Ovary (tissue), 9 donors: ENCODE data around the gene EMC6. TPM values are rescaled to one million over a fixed set of nuclear protein-coding genes. Genes with fewer than 3 reads are reported as not detected.
A peak's percentile ranks its signal among the peaks of the same experiment; 100 is the strongest.

ENCODE experiments used
- DNase-seq, 5 donors: peaks; one replicate each; pipeline ENCODE4 v3.0.0-alpha.2; 2019 to 2020
- H3K27ac ChIP-seq, 2 donors: fragments of 200-600 bp; one replicate each; pipeline versions ENCODE4 v1.5.1 to v1.8.0; 2019 to 2022
- H3K27me3 ChIP-seq: fragments of 200-600 bp; one replicate; pipeline ENCODE4 v1.8.0; 2022
- H3K36me3 ChIP-seq: fragments of 200-600 bp; sonication (generic); one replicate; pipeline ENCODE4 v1.5.1; 2019
- H3K4me1 ChIP-seq: one replicate; pipeline ENCODE4 v1.8.1; 2013; ENCODE audit warnings: mild to moderate bottlenecking, moderate library complexity; ENCODE audit not compliant: insufficient read depth
- H3K4me3 ChIP-seq: fragments of 200-600 bp; sonication (generic); one replicate; pipeline ENCODE4 v1.5.1; 2017
- H3K9me3 ChIP-seq, 2 donors: fragments of 200-600 bp in 1 of 2; sonication (generic) in 1 of 2; one replicate each; pipeline versions ENCODE4 v1.5.1 to v1.8.1; 2013 to 2019; ENCODE audit warnings: mild to moderate bottlenecking in 1 of 2, moderate library complexity in 1 of 2
- EP300 ChIP-seq: sonication (generic); formaldehyde crosslinking; IDR thresholded peaks from one replicate; pipeline ENCODE4 v1.6.1; 2017; ENCODE audit warnings: antibody characterized with exemption
- POLR2A ChIP-seq: fragments of 450-650 bp; IDR thresholded peaks from one replicate; pipeline ENCODE4 v1.6.1; 2017; ENCODE audit warnings: antibody characterized with exemption, mild to moderate bottlenecking, moderate library complexity
- whole genome bisulfite sequencing, 3 donors: extraction: QIAGEN DNeasy Blood & Tissue Kit in 1 of 3; methylation state at CpG; one replicate each; pipeline versions ENCODE4 v1.1.5 to v1.1.7; 2013 to 2017; 5-methylcytosine and 5-hydroxymethylcytosine counted together
- intact Hi-C, 4 donors: fragments of 100-400 bp; cut with DNase I; formaldehyde crosslinking; loops; one replicate each; pipeline versions ENCODE4 v1.11.0 to v1.15.1; 2022 to 2023
- polyA plus RNA-seq, 2 donors: library from polyadenylated mRNA; stranded (reverse); fragments of 200-250 nt in 1 of 2; fragments of 350-450 nt in 1 of 2; fragmentation: Illumina TruSeq in 1 of 2; extraction: RNeasy Lipid Tissue Mini Kit (QIAGEN cat#74804) in 1 of 2; gene quantifications; one replicate each; pipeline ENCODE4 v1.2.3, GENCODE V29; 2013 to 2014
- total RNA-seq, 7 donors: library from RNA; depleted of rRNA in 2 of 7; stranded (reverse); fragments of >200 nt in 2 of 7; fragmentation: NEBNext Ultra II Directional in 3 of 7; extraction: Animal tissue kit (Norgen Biotek cat#: 25700) in 3 of 7; gene quantifications; one replicate each; pipeline versions ENCODE4 v1.1.0 to v1.2.4, GENCODE V29; 2016 to 2023
- TF ChIP-seq, protein P1 (sequence below), 3 donors: fragments of 450-650 bp in 2 of 3; fragments of 200-600 bp in 1 of 3; IDR thresholded peaks; one replicate each; pipeline versions ENCODE4 v1.5.1 to v1.8.0; 2016 to 2022; ENCODE audit warnings: antibody characterized with exemption in 3 of 3, mild to moderate bottlenecking in 1 of 3
- donor health status: DM: no; HTN: no; CAD: no; lungs with moderate emphysema.
- donor health status: DM: no; HTN: no; CAD: no.
- donor health status: Bipolar disorder and iron deficiency.
- donor health status: DM: yes; HTN: yes; CAD: no.
- donor health status: DM: no; HTN: no; CAD: no.
- donor health status: DM: yes; HTN: yes; CAD: no.

Gene EMC6
- total and polyA plus RNA-seq, 9 donors = 7.6 to 38.9 (median 20.5) TPM

DNA sequence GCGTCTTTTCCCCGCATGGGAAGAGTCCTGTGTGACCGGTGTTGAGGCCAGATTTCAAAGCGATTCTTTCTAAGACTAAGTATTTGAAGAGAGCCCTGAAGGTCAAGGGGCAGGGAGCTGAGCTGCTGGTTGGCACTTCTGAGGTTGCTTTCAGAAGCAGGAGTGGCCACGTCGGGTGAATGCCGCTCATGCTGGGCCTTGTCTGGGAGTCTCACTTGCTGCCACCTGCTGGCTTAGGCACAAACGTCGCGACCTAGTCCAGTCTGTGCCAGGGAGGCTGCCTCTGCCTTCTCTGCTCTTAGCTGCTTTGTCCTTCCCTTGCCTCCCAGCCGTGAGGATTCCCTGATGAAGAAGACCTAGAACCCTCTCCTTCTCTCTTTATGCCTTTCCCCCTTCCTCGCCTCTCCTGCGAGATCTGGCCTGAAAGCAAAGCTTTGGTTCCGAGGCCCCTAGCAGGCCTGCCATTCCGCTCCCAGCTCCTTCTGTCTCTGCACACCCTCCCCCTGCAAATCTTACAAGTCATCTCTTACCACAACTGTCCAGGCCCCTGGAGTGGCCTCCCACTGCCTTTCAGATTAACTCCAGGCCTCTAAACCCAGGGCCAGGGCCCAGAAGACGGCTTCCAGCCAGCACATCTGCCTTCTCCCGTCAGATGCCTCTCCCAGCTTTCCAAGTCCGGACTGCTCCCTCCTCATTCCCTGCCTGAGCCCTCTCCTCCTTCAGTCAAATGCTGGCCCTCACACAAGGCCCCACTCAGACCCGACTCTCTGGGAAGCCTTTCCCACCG is 20.6 kb upstream of the EMC6 start:
- TF ChIP-seq, protein P1, sequence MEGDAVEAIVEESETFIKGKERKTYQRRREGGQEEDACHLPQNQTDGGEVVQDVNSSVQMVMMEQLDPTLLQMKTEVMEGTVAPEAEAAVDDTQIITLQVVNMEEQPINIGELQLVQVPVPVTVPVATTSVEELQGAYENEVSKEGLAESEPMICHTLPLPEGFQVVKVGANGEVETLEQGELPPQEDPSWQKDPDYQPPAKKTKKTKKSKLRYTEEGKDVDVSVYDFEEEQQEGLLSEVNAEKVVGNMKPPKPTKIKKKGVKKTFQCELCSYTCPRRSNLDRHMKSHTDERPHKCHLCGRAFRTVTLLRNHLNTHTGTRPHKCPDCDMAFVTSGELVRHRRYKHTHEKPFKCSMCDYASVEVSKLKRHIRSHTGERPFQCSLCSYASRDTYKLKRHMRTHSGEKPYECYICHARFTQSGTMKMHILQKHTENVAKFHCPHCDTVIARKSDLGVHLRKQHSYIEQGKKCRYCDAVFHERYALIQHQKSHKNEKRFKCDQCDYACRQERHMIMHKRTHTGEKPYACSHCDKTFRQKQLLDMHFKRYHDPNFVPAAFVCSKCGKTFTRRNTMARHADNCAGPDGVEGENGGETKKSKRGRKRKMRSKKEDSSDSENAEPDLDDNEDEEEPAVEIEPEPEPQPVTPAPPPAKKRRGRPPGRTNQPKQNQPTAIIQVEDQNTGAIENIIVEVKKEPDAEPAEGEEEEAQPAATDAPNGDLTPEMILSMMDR (IDR thresholded peaks at IDR 0.05) = no peak
- TF ChIP-seq POLR2A (no peak), EP300 (no peak)
- DNase-seq = no peak
- WGBS, 3 donors = 66 to 71% (median 69%) methylated on average over 20 of the region's 20 CpGs
- no peak overlapping the region for H3K4me3 ChIP-seq
- no peaks in the 10 kb centered on the region for H3K4me1 ChIP-seq
- H3K27me3 ChIP-seq = no peaks in the 10 kb centered on the region
- intact Hi-C loops = no loop called here
- no peaks in the 10 kb centered on the region for H3K9me3 ChIP-seq
- no peaks in the 10 kb centered on the region for H3K36me3 ChIP-seq
- no peak overlapping the region for H3K27ac ChIP-seq

DNA sequence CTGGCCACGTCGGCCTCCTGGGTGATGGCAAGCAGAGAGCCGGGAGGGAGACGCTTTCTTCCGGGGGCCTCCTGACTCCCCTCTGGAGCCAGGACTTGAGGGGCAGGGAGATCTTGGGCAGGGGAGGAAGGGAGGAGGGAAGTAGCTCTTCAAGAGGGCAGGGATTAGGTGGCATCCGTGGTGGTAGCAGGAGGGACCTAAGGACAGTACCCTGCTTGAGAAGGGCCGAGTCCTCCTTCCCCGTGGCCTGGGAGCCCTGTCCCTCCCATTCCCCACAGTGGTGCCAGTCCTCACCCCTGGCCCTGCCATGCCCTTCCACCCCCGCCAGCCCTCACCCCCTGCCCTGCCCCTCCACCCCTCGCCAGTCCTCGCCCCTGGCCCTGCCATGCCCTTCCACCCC is 12.8 kb upstream of the EMC6 start:
- Histone ChIP-seq H3K27me3 (no peaks in the 10 kb centered on the region), H3K27ac (no peak overlapping the region), H3K36me3 (no peaks in the 10 kb centered on the region), H3K4me3 (no peak overlapping the region), H3K4me1 (peaks cover 14% of the 10 kb centered on the region), H3K9me3 (no peaks in the 10 kb centered on the region)
- 85 to 91% (median 87%) methylated on average over 8 to 11 of the region's 11 CpGs for WGBS, 3 donors
- TF ChIP-seq EP300 (no peak), POLR2A (no peak)
- TF ChIP-seq, protein P1 (IDR thresholded peaks at IDR 0.05) = no peak
- no peak for DNase-seq
- intact Hi-C loops = no loop called here

DNA sequence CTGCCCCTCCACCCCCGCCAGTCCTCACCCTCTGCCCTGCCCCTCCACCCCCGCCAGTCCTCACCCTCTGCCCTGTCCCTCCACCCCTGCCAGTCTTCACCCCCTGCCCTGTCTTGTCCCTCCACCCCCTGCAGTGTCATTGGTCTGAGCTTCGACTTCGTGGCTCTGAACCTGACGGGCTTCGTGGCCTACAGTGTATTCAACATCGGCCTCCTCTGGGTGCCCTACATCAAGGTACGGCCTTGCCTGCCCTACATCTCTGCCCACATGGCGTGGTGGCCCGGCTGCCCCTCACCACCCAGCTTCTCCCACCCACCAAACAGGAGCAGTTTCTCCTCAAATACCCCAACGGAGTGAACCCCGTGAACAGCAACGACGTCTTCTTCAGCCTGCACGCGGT is 12.3 kb upstream of the EMC6 start:
- H3K4me3 ChIP-seq = no peak overlapping the region
- H3K27ac ChIP-seq = no peak overlapping the region
- no peaks in the 10 kb centered on the region for H3K36me3 ChIP-seq
- TF ChIP-seq POLR2A (no peak), EP300 (no peak)
- TF ChIP-seq, protein P1 (IDR thresholded peaks at IDR 0.05) = no peak
- H3K4me1 ChIP-seq = peaks cover 14% of the 10 kb centered on the region
- intact Hi-C loops = no loop called here
- 82 to 90% (median 83%) methylated on average over 14 to 15 of the region's 16 CpGs for WGBS, 3 donors
- H3K9me3 ChIP-seq = no peaks in the 10 kb centered on the region
- DNase-seq = no peak
- H3K27me3 ChIP-seq = no peaks in the 10 kb centered on the region

DNA sequence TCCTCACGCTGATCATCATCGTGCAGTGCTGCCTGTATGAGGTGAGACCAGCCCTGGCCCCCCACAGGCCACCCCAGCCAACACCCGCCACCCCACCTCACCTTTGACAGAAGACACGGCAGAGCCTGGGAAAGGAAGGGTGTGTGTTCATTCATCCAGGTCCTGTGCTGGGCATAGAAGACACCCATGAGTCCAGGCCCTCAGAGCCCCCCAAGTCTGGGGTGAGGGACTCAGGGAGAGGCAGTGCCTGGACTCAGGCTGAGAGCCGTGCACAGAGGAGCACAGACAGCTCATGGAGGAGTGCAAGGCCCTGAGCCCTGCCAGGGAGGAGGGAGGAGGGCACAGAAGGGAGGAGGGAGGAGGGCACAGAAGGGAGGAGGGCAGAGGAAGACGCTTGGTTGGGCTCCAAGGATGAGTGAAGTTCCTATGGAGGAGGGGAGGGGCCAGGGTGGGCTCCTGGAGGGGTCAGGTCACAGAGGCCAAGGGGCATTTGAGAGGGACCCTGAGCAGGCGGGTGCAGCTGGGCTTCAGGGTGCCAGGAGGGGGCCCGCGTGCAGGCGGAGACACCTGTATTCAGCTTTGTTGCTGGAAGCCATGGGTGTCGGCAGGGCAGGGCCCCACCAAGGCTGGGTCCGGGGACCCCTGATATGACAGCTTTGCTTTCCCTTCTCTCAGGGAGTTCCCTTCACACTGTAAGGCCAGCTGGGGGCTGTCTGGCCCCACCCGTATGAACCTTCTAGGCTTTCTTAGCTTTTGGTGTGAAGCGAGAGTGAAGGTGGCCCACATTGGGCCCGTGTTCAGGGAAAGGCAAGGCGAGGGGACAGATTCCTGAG is 11.6 kb upstream of the EMC6 start:
- DNase-seq = peak in 1 of 5 donors; percentile 39
- Histone ChIP-seq H3K9me3 (no peaks in the 10 kb centered on the region), H3K36me3 (no peaks in the 10 kb centered on the region), H3K27ac (peak overlapping the region in 1 of 2 donors; percentile 87), H3K4me1 (peaks cover 14% of the 10 kb centered on the region), H3K4me3 (no peak overlapping the region), H3K27me3 (no peaks in the 10 kb centered on the region)
- TF ChIP-seq EP300 = no peak
- no peak for TF ChIP-seq POLR2A
- TF ChIP-seq, protein P1 (IDR thresholded peaks at IDR 0.05) = no peak
- WGBS, 3 donors = 82 to 83% (median 82%) methylated on average over 16 of the region's 16 CpGs
- intact Hi-C loops = no loop called here
